GM18519 (cell line): ENCODE results near the gene MYO16.

Experiments
- ATAC-seq: cut with Tn5 transposase; IDR thresholded peaks from one replicate; pipeline ENCODE4 v1.9.1; 2021; ENCODE audit warnings: mild to moderate bottlenecking, moderate library complexity; ENCODE audit not compliant: unreplicated experiment, low FRiP score

Gene MYO16

GRCh38 chr13:108657519-108657918 is 28.1 kb downstream of the MYO16 start:
- no peak for ATAC-seq

GRCh38 chr13:108662528-108662927 is 33.1 kb downstream of the MYO16 start:
- ATAC-seq = no peak

GRCh38 chr13:108663710-108664109 is 34.3 kb downstream of the MYO16 start:
- no peak for ATAC-seq

- ATAC-seq = no peak
Observed at GRCh38 chr13:108667205-108667604, 37.8 kb downstream of the MYO16 start.

GRCh38 chr13:108669381-108669780 is 40.0 kb downstream of the MYO16 start:
- no peak for ATAC-seq

GRCh38 chr13:108674346-108674745 is 44.9 kb downstream of the MYO16 start:
- ATAC-seq = no peak

- no peak for ATAC-seq
Observed at GRCh38 chr13:108674771-108675170, 45.4 kb downstream of the MYO16 start.

- ATAC-seq = no peak
Observed at GRCh38 chr13:108676620-108677019, 47.2 kb downstream of the MYO16 start.

- ATAC-seq = no peak
Observed at GRCh38 chr13:108677806-108678205, 48.4 kb downstream of the MYO16 start.

GRCh38 chr13:108680011-108680410 is 50.6 kb downstream of the MYO16 start:
- no peak for ATAC-seq

- no peak for ATAC-seq
Observed at GRCh38 chr13:108681986-108682575, 52.7 kb downstream of the MYO16 start.

- no peak for ATAC-seq
Observed at GRCh38 chr13:108682714-108683113, 53.3 kb downstream of the MYO16 start.

GRCh38 chr13:108686027-108686426 is 56.6 kb downstream of the MYO16 start:
- no peak for ATAC-seq

GRCh38 chr13:108690726-108691125 is 61.3 kb downstream of the MYO16 start:
- no peak for ATAC-seq

- no peak for ATAC-seq
Observed at GRCh38 chr13:108700422-108701170, 71.2 kb downstream of the MYO16 start.

GRCh38 chr13:108702171-108702570 is 72.8 kb downstream of the MYO16 start:
- ATAC-seq = no peak

- ATAC-seq = no peak
Observed at GRCh38 chr13:108705031-108705430, 75.6 kb downstream of the MYO16 start.

GRCh38 chr13:108707584-108707983 is 78.2 kb downstream of the MYO16 start:
- ATAC-seq = no peak

GRCh38 chr13:108708921-108709320 is 79.5 kb downstream of the MYO16 start:
- no peak for ATAC-seq

GRCh38 chr13:108711386-108711785 is 82.0 kb downstream of the MYO16 start:
- no peak for ATAC-seq

- ATAC-seq = no peak
Observed at GRCh38 chr13:108725471-108725870, 96.1 kb downstream of the MYO16 start.

GRCh38 chr13:108728370-108728769 is 99.0 kb downstream of the MYO16 start:
- no peak for ATAC-seq
